T-helper 22 cell (primary cell): ENCODE measurements around the gene DENND1C.
"Not testable (repeated sequence)": the region's sequence is repeated elsewhere in the genome, so short reads cannot be mapped to it uniquely, and the experiment has no call there.

Source experiments
- DNase-seq: peaks from one replicate; pipeline ENCODE4 v3.0.0-alpha.2; 2020; ENCODE audit warnings: low read depth

DENND1C gene

DNA sequence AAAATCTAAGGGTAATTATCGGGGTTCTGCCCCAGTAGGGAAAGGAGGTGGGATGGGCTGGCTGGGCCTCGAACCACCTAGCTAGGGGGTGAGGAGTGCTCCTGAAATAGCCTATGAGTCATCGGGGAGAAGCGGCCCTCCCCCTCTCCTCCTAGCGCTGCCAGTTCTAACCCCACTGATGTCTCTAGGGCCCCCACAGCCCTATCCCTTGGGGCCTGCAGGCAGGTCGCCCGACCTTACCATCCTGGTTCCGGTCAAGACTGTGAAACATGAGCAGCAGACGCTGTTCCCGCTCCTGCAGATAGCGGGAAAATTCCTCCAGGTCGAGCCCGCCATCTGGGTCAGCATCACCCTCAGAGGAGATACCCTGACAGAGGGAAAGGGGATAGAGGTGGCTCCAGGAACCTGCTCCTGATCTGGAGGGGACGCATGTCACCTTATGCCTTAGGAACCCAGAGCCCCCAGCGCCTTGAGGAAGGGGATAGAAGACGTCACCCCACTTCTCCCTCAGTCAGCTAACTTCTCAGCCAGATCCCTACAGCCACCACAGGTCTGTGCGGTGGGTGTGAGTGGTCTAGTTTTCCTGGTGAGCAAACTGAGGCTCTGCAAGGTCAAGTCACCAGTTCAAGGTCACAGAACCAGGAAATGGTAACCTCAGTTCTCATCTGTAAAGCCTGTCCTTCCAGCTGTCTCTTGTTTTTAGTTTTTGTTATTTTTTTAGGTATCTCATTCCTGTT lies 23.5 kb downstream of the DENND1C start:
- no peak for DNase-seq

DNA sequence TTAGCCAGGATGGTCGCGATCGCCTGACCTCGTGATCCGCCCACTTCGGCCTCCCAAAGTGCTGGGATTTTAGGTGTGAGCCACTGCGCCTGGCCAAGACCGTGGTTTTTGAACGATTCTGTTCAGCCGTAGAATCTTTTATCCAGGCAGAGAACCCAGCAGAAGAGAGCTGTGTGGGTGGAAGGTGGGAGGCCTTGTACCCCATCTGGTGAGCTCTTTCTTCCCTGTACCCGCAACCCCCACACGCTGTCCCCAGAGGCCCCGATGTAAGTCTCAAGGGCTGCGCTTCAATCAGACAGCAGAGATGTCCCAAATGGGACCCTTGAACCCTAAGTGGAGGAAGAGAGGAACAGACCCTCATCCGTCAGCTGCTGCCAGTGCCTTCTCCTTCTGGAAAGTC lies 25.7 kb downstream of the DENND1C start:
- DNase-seq, result no peak

DNA sequence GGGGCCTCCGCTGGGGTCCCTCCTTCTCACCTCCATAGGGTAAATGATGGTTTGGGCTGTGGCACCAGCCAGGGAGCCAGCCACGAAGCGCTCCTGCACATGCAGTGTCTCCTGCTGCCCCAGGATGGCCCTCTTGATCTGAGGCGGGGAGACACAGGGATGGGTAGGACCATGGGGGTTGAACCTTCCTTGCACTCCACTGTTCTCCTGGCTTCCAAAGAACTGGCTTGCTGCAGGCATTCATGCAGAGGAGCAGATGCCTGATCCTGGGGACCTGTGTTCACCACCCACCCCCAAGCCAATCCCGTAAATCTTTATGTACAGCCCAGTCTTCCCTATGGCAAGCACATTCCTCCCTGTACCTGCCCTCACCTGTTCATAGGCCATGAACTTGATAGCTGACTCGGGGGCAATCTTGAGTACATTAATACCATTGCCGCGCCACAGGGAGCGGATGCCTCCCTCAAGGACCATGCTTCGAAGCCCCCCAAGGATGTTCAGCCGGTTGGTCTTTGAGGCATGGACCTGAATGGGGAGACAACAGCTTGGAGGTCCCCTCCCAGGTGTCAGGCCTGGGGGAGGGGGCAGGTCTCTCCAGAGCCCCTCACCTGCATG lies 27.5 kb downstream of the DENND1C start:
- no peak for DNase-seq

DNA sequence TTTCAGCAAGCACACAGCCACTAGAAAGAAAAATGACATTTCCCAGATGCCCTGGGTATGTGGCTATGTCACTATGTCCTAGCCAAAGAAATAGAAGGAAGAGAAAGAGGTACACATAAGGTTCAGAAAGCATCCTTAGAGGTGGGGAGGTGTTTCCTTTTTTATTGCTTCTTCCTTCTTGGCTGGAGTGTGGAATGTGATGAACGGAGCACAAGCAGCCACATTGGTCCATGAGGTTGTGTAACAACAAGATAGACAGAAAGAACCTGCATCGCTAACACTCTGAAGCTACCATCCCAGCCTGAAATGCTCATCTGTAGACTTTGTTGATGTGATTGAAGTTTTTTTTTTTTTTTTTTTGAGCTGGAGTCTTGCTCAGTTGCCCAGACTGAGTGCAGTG lies 28.7 kb downstream of the DENND1C start:
- DNase-seq, result no peak

DNA sequence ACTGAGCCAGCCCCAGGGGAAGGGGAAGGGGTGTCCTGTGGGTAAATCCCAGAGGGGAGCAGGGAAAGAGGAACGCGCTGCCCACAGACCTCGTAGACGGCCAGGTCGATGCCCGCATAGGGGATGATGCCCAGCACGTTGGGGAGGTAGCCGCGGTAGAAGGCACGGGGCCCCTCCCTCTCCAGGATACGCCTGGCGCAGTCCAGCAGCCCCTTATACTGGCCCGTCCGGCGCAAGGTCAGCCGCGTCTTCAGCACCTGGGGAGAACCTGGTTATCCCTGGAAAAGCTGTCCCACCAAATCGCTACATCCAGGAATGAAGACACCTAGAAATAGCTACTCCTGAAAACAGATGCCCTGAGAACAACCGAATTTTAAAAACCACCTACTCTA lies 29.4 kb downstream of the DENND1C start:
- no peak for DNase-seq

DNA sequence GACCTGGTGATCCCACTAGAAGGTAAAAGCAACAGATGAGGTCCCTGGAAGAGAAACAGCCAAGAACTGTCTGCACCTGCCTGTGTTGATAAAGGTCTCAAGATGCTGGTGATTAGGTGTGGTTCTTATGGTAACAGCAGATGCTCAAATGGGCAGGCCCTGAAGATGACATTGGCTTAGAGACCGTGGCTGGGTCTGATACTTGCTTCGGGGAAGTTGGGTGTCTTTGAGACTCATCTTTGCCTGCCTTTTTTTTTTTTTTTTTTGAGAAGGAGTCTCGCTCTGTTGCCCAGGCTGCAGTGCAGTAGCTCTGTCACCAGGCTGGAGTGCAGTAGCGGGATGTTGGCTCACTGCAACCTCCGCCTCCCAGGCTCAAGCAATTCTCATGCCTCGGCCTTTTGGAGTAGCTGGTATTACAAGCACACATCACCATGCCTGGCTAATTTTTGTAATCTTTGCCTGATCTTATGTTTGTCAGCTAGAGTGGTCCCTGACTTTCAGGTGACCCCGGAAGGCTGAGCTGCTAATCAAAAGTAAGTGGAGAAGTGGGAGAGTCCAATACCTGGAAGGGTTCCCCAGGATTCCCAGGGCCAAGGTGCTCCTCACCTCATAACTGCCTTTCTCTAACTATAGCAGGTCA lies 29.9 kb downstream of the DENND1C start:
- no peak for DNase-seq

DNA sequence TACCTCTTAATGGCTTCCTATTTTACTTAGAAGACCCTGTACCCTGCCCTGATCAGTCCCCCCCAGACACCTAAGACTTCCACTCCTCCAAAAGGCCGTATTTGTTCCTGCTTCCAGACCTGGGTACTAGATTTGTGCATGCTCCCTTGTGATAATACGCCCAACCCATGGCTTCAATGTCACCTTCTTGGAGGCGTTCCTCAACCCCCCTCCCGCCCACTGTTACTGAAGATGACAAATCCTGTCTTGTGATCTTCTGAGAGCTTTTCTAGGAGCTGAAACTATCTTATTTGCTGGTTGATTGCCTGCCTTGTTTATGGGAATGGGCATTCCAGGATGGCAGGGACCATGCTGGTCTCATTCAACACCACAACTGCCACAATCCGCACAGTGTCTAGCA lies 31.4 kb downstream of the DENND1C start:
- DNase-seq, result no peak

DNA sequence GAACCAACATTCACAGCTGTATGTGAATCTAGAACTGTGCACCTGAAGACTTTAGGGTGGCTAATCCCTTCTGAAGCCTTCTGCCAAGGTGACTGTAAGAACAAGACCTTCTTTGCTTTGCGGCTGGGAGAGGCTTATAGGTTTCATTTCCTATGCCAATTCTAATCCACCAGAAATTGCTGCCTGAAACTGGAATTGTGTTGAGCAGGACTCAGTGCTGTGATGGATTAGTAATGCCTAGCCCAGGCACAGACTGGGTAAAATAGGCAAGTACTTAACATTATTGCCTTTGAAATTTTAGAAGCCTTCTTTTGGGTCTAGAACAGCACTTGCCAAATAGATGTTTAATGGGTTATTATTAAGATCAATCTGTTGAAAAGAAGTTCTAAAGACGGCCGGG lies 33.5 kb downstream of the DENND1C start:
- no peak for DNase-seq

DNA sequence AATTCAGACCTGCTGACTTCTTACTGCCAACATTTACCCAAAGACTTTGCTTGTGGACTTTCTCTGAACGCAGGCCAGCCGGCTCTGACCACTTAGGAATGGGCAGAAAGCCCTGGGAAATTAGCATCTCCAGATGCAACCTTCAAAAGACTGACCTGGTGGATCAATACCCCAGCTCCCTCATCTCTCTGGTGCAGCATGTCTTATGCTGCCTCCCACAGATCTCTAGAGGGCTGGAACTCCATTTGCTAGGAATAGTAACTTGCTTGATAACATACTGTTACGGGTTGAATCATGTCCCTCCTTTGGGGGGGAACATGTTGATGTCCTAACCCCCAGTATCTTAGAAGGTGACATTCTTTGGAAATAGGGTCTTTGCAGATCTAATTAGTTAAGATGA lies 35.1 kb downstream of the DENND1C start:
- DNase-seq, result no peak

DNA sequence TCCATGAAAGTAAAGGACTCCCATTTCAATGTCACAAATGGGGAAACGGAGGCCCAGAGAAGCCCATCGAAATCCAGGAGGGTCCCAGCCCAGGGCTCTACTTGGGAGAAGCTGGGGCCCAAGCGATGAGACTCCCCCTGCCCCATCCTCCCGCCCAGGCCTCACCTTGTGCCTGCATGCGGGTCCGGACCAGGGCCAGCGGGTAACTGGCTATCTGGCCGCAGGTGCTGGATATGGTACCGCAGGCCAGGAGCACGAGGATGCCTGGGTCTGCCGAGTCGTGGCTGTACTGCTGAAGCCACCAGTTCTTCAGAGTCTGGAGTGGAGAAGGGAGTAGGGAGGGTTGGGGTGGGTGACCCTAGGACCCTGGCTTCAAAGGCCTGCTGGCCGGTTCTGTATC lies 37.6 kb downstream of the DENND1C start:
- no peak for DNase-seq

DNA sequence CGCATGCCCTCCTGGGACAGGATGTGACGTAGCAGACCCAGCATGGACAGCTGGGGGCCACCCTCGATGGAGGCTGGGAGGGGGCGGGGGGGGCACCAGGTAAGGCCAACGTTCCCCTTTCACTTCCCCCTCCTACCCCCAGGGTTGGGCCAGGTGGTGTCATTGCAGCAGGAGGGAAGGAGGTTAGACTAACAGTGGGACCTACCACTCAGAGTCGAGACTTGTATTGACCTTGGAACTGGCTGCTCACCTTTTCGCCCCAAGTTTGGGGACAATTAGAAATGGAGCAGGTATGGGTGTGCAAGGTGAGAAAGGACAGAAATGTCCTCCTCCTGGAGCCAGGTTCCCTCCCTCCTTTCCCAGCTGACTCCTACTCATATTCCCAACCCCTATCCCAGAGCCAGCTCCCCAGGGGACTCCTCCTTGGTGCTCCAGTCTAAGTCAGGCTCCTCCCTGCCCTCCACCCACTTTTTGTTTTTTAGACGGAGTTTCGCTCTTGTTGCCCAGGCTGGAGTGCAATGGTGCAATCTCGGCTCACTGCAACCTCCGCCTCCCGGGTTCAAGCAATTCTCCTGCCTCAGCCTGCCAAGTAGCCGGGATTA lies 39.4 kb downstream of the DENND1C start:
- DNase-seq, result no peak

DNA sequence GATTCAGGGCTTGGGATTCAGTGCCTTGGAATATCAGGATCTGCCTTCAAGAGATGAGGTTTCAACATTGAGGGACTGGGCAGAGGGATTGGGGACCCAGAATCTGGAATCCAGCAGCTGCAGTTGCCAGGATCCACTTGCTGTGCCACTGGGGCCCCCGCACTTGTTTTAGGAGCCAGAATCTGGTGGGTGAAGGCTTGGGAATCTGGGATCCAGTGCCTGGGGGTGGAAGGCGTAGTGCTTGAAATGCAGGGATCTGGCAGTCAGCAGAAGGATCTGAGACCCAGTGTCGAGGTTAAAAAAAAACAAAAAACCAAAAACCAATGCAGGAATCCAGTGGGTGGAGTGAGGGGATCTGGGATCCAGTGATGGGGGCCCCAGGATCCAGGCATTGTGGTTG lies 40.7 kb downstream of the DENND1C start:
- DNase-seq, result no peak

DNA sequence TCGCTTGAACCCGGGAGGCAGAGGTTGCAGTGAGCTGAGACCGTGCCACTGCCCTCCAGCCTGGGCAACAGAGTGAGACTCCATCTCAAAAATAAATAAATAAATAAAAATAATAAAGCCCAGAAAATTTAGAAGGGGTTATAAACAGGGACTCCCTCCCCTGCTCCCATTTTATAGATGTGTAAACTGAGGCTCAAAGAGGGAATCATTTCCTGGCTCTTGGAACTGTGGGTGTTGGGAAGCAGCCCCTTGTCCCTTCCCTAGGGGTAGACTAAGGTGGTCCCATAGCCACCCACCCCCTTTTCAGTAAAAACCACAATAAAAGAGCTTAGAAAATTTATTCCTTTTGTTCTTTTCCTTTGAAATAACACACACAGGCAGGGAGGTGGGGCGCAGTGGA lies 41.8 kb downstream of the DENND1C start:
- DNase-seq, result no peak

DNA sequence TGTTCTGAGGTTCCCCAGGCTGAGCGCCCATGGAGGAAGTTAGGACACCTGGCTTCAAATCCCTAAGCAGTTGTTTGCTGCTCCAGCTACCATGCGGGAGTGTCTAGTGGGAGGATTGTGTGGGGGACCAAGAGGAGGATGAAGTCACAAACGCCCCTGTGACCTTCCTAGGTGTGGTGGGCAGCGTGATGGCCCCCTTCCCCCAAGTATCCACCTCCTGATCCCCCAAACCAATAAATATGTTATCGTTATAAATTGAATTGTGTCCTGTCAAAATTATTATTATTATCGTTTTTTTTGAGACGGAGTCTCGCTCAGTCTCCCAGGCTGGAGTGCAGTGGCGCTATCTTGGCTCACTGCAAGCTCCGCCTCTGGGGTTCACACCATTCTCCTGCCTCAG lies 47.9 kb downstream of the DENND1C start, which contains the start of gene SLC25A41:
SLC25A41 (minus strand) TSS at position 101 of the 400 bp plus-strand sequence; CDS start at position 31, 70 bp downstream.
- no peak for DNase-seq

DNA sequence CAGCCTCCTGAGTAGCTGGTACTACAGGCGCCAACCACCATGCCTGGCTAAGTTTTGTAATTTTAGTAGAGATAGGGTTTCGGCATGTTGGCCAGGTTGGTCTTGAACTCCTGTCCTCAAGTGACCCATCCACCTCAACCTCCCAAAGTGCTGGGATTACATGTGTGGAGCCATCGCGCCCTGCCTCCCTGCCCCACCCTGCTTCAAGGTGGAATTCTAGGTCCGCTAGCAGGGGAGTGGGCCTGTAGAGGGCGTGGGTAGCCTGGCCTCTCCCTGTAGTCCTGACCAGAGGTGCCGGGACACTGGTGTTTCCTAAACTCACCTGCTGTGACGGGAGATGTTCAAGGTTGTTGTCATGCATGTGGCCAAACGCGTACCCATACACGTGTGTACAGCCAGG lies 48.4 kb downstream of the DENND1C start:
- DNase-seq, result no peak

DNA sequence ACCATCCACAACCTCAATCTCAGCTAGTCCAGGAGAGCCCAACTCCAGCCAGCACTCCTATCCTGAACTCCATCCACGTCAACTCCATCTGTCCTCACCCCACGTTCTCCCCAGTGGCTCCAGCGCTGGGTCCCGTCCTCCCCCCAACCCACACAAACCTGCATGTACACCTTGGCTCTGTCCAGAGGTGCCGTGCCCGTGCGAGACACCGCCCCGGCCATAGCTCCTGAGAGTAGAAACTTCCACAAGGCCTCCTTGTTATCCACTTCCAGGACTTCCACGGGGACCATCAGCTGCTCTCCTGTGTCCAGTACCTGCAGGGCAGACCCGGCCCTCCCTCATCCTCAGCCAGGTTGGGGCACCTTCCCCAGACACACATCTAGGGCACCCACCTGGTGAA lies 49.7 kb downstream of the DENND1C start:
- no peak for DNase-seq

DNA sequence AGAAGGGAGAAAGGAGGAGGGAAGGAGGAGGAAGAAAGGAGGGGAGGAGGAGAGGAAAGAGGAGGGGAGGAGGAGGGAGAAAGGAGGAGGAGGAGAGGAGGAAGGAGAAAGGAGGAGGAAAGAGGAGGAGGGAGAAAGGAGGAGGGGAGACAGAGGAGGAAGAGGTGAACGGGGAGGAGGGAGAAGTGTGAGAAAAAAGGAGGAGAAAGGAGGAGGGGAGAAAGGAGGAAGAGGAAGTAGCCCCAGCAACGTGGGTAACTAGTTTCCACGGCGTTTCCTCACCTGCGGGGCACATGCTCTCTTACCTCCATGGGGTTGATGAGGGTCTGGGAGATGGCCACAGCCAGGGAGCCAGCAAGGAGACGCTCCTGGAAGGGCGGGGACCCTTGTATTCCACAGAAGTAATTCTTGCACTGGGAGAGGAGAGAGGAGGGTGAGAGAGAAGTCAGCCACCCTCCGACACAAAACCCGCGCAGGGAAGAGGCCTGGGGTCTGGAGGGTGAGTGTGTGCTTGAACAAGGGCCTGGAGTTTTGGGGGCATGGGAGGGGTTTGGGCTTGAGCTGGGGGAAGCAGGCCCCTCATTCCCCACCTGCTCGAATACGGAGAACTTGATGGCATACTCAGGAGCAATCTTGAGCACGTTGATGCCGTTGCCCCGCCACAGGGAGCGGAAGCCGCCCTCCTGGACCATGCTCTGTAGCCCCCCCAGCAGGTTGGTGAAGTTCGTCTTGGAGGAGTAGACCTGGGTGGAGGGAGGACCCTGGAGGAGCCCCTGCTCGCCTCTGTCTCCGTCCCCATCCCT lies 52.0 kb downstream of the DENND1C start:
- DNase-seq, result no peak

DNA sequence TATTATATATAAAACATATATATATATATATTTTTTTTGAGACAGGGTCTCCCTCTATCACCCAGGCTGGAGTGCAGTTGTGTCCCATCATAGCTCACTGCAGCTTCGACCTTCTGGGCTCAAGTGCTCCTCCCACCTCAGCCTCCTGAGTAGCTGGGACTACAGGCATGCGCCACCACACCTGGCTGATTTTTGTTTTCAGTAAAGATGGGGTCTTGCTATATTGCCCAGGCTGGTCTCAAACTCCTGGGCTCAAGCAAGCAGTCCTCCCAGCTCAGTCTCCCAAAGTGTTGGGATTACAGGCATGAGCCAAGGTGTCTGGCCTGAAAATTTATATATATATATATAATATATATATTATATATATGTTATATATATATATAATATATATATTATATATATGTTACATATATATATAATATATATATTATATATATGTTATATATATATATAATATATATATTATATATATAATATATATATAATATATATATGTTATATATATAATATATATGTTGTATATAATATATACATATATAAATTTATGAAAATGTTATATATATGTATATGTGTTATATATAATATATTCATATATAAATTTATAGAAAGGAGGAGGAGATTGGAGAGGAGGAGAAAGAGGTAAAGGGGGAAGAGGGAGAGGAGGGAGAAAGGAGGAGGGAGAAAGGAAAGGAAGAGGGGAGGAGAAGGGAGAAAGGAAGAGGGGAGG lies 52.7 kb downstream of the DENND1C start:
- DNase-seq, result not testable (repeated sequence)

DNA sequence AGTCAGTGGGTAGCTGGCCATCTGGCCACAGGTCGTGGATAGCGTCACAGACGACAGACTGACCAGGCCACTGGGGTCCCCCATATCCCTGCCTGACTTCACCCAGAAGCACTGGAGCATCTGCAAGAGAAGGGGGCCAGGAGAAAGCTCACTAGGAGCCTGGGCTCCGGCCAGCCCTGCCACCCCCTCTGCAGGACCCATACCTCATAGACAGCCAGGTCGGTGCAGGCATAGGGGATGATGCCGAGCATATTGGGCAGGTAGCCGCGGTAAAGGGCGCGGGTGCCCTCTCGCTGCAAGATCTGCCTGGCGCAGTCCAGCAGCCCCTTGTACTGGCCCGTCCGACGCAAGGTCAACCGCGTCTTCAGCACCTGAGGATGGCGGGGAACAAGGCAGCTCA lies 54.5 kb downstream of the DENND1C start:
- DNase-seq, result no peak

DNA sequence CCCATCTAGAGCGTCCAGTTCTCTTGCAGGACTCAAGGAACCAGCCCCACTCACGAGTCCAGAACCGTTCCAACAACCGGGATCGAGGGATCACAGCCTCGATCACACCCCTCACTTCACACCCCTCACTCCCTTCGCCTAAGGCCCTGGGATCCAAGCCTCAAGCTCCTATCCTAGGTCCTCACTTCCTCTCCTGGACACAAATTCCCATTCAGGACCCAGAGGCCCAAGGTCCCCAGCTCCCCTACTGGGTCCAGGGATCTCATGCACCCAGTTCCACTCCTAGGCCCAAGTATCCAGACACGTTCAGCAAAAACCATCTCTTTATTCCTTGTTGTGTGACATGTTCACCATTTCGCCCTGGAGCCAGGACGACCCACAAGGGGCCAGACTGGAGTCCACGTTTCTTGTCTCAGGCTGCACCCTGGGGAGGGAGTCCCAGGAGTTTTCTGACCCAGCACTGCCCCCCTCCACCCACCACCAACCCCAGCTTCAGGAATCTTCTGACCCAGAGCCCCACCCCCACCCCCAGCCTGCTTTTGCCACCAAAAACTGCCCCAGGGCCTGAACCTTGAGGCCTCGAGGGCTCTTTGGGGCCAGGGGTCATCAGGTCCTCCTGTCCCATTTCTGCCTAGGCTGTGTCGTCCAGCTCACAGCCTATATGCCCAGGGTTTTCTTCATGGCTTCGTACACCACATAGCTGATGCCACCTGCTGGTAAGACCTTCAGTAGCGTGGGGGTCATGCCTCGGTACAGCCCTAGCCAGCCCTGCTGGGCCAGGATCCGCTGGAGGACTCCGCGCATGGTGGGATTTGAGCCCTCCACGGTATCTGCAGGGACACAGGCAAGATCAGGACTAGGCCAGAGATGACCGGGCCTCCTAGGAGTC lies 55.6 kb downstream of the DENND1C start:
- DNase-seq, result no peak
